ENCODE data around the gene VWA2. TPM values are rescaled to one million over a fixed set of nuclear protein-coding genes. Genes with fewer than 3 reads are reported as not detected.

VWA2 gene
- total and polyA plus RNA-seq, 2 donors from 2014 or later, result 0.17 to 6.5 TPM

DNA sequence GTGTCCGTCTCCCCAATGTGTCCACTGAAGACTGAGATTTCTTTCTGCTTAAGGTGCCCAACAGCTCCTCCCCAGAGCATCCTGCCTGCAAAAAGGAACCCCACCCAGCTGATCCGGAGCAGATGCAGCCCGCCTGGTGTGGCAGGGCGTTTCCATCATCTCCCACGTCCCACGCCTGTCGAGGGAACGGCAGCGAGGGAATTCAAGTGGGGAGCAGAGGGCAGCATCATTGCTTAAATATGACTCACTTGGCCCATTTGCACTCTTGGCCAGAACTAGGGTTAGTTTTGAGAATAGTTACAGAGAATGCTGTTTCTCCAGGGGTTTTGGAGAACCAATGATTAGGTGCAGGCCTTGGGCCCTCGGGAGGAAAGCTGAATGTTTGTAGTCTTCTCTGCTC lies 20.8 kb downstream of the VWA2 start:
- no peaks in the 10 kb centered on the region for H3K4me1 ChIP-seq (ENCODE audit: control insufficient read depth in 2 of 3, insufficient read depth in 2 of 3, low read depth in 1 of 3, low read length in 3 of 3)
- DNase-seq (no peak), FAIRE-seq (no peak)
- intact Hi-C loops (cut with DNase I), result no loop called here
- no peaks in the 10 kb centered on the region for H3K36me3 ChIP-seq (ENCODE audit: control insufficient read depth in 2 of 3, insufficient read depth in 3 of 3, low read length in 3 of 3)
- no peak overlapping the region for H3K9ac ChIP-seq (ENCODE audit: low read length in 3 of 3)
- no peak overlapping the region for H3K27ac ChIP-seq (ENCODE audit: low read depth in 2 of 2, low read length in 2 of 2)
- H3K27me3 ChIP-seq (ENCODE audit: control insufficient read depth, insufficient read depth, low read length), result no peaks in the 10 kb centered on the region
- TF ChIP-seq, protein P1, sequence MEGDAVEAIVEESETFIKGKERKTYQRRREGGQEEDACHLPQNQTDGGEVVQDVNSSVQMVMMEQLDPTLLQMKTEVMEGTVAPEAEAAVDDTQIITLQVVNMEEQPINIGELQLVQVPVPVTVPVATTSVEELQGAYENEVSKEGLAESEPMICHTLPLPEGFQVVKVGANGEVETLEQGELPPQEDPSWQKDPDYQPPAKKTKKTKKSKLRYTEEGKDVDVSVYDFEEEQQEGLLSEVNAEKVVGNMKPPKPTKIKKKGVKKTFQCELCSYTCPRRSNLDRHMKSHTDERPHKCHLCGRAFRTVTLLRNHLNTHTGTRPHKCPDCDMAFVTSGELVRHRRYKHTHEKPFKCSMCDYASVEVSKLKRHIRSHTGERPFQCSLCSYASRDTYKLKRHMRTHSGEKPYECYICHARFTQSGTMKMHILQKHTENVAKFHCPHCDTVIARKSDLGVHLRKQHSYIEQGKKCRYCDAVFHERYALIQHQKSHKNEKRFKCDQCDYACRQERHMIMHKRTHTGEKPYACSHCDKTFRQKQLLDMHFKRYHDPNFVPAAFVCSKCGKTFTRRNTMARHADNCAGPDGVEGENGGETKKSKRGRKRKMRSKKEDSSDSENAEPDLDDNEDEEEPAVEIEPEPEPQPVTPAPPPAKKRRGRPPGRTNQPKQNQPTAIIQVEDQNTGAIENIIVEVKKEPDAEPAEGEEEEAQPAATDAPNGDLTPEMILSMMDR (IDR thresholded peaks at IDR 0.05; ENCODE audit: borderline replicate concordance, extremely low read depth, insufficient read depth), result no peak
- no peaks in the 10 kb centered on the region for H3K9me3 ChIP-seq (ENCODE audit: control insufficient read depth in 2 of 3, insufficient read depth in 1 of 3, low read length in 3 of 3)
- H3K4me3 ChIP-seq (ENCODE audit: low read length in 3 of 3), result no peak overlapping the region

DNA sequence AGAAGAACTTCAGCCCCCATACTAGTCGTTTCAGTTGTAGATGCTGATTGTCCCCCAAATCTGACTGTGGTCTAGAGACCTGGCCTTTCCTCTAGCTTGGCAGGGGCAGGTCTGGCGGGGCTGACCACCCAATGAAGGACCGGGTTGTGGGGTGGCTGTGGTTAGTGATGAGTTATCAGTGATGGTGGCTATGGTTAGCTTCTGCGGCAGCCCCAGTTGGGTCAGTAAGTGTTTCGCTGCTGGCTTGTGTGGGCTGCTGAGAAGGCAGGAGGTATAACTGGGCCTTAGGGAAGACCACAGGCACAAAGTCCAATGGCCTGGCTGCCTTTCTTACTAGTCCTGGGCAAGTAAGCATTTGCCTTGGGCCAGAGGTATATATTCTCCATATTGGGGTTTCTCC lies 21.3 kb downstream of the VWA2 start:
- intact Hi-C loops (cut with DNase I), result no loop called here
- Histone ChIP-seq H3K4me1 (ENCODE audit: control insufficient read depth in 2 of 3, insufficient read depth in 2 of 3, low read depth in 1 of 3, low read length in 3 of 3) (no peaks in the 10 kb centered on the region), H3K36me3 (ENCODE audit: control insufficient read depth in 2 of 3, insufficient read depth in 3 of 3, low read length in 3 of 3) (no peaks in the 10 kb centered on the region), H3K9ac (ENCODE audit: low read length in 3 of 3) (no peak overlapping the region), H3K4me3 (ENCODE audit: low read length in 3 of 3) (no peak overlapping the region), H3K27ac (ENCODE audit: low read depth in 2 of 2, low read length in 2 of 2) (no peak overlapping the region), H3K9me3 (ENCODE audit: control insufficient read depth in 2 of 3, insufficient read depth in 1 of 3, low read length in 3 of 3) (no peaks in the 10 kb centered on the region), H3K27me3 (ENCODE audit: control insufficient read depth, insufficient read depth, low read length) (no peaks in the 10 kb centered on the region)
- FAIRE-seq, result no peak
- DNase-seq, result no peak
- TF ChIP-seq, protein P1 (IDR thresholded peaks at IDR 0.05; ENCODE audit: borderline replicate concordance, extremely low read depth, insufficient read depth), result no peak

DNA sequence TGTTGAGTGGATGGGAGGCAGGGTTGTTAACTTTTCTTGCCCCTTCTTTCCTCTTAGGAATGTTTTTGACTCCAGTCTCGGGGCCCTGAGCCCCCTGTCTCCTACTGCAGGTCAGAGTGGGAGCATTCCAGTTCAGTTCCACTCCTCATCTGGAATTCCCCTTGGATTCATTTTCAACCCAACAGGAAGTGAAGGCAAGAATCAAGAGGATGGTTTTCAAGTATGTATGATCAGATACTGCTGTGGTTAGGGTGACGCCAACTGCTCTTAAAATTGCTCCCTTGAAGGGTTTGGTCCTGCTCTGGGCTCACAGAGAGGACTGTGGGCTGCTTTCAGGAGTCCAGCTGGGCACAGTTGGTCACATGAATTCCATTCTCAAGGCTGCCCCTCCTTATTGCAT lies 22.0 kb downstream of the VWA2 start:
- Histone ChIP-seq H3K27ac (ENCODE audit: low read depth in 2 of 2, low read length in 2 of 2) (no peak overlapping the region), H3K9ac (ENCODE audit: low read length in 3 of 3) (no peak overlapping the region)
- TF ChIP-seq, protein P1 (IDR thresholded peaks at IDR 0.05; ENCODE audit: borderline replicate concordance, extremely low read depth, insufficient read depth), result no peak

DNA sequence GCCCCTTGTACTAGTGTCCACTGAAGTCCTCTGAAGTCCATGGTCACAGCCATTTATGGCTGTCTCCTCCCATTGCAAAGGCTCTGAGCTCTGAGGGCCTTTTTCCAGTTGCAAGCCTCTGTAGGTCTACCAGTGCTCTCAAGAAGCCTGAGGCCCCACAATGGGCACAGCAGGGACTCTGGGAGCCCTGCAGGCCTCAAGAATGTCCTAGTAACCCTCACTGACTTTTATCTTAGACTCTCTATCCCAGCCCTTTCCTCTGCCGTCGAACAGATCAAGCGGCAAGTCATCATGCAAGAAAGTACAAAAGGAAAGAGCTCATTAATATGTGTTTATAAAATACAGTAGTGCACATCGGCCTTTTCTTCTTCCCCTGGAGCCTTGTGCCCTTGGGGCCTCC lies 23.4 kb downstream of the VWA2 start:
- no peak overlapping the region for H3K4me3 ChIP-seq (ENCODE audit: low read length in 3 of 3)
- H3K9ac ChIP-seq (ENCODE audit: low read length in 3 of 3), result no peak overlapping the region
- no peaks in the 10 kb centered on the region for H3K4me1 ChIP-seq (ENCODE audit: control insufficient read depth in 2 of 3, insufficient read depth in 2 of 3, low read depth in 1 of 3, low read length in 3 of 3)
- intact Hi-C loops (cut with DNase I), result no loop called here
- H3K27me3 ChIP-seq (ENCODE audit: control insufficient read depth, insufficient read depth, low read length), result no peaks in the 10 kb centered on the region
- TF ChIP-seq, protein P1 (IDR thresholded peaks at IDR 0.05; ENCODE audit: borderline replicate concordance, extremely low read depth, insufficient read depth), result no peak
- FAIRE-seq (no peak), DNase-seq (no peak)
- no peaks in the 10 kb centered on the region for H3K36me3 ChIP-seq (ENCODE audit: control insufficient read depth in 2 of 3, insufficient read depth in 3 of 3, low read length in 3 of 3)
- no peak overlapping the region for H3K27ac ChIP-seq (ENCODE audit: low read depth in 2 of 2, low read length in 2 of 2)
- H3K9me3 ChIP-seq (ENCODE audit: control insufficient read depth in 2 of 3, insufficient read depth in 1 of 3, low read length in 3 of 3), result no peaks in the 10 kb centered on the region

More for the DNA sequence above, 22.0 kb downstream of the VWA2 start:
- DNase-seq (no peak), FAIRE-seq (no peak)
- H3K36me3 ChIP-seq (ENCODE audit: control insufficient read depth in 2 of 3, insufficient read depth in 3 of 3, low read length in 3 of 3), result no peaks in the 10 kb centered on the region
- H3K4me3 ChIP-seq (ENCODE audit: low read length in 3 of 3), result no peak overlapping the region
- no peaks in the 10 kb centered on the region for H3K4me1 ChIP-seq (ENCODE audit: control insufficient read depth in 2 of 3, insufficient read depth in 2 of 3, low read depth in 1 of 3, low read length in 3 of 3)
- intact Hi-C loops (cut with DNase I), result no loop called here
- no peaks in the 10 kb centered on the region for H3K9me3 ChIP-seq (ENCODE audit: control insufficient read depth in 2 of 3, insufficient read depth in 1 of 3, low read length in 3 of 3)
- no peaks in the 10 kb centered on the region for H3K27me3 ChIP-seq (ENCODE audit: control insufficient read depth, insufficient read depth, low read length)
